Ovary (tissue), 9 donors: ENCODE measurements around the gene ACVR1. TPM values are rescaled to one million over a fixed set of nuclear protein-coding genes. Genes with fewer than 3 reads are reported as not detected.

Source experiments
- DNase-seq, 5 donors: peaks; one replicate each; pipeline ENCODE4 v3.0.0-alpha.2; 2019 to 2020
- H3K27ac ChIP-seq, 2 donors: fragments of 200-600 bp; one replicate each; pipeline versions ENCODE4 v1.5.1 to v1.8.0; 2019 to 2022
- H3K27me3 ChIP-seq: fragments of 200-600 bp; one replicate; pipeline ENCODE4 v1.8.0; 2022
- H3K36me3 ChIP-seq: fragments of 200-600 bp; sonication (generic); one replicate; pipeline ENCODE4 v1.5.1; 2019
- H3K4me1 ChIP-seq: one replicate; pipeline ENCODE4 v1.8.1; 2013; ENCODE audit warnings: mild to moderate bottlenecking, moderate library complexity; ENCODE audit not compliant: insufficient read depth
- H3K4me3 ChIP-seq: fragments of 200-600 bp; sonication (generic); one replicate; pipeline ENCODE4 v1.5.1; 2017
- H3K9me3 ChIP-seq, 2 donors: fragments of 200-600 bp in 1 of 2; sonication (generic) in 1 of 2; one replicate each; pipeline versions ENCODE4 v1.5.1 to v1.8.1; 2013 to 2019; ENCODE audit warnings: mild to moderate bottlenecking in 1 of 2, moderate library complexity in 1 of 2
- CTCF ChIP-seq, 3 donors: fragments of 450-650 bp in 2 of 3; fragments of 200-600 bp in 1 of 3; IDR thresholded peaks; one replicate each; pipeline versions ENCODE4 v1.5.1 to v1.8.0; 2016 to 2022; ENCODE audit warnings: antibody characterized with exemption in 3 of 3, mild to moderate bottlenecking in 1 of 3
- EP300 ChIP-seq: sonication (generic); formaldehyde crosslinking; IDR thresholded peaks from one replicate; pipeline ENCODE4 v1.6.1; 2017; ENCODE audit warnings: antibody characterized with exemption
- POLR2A ChIP-seq: fragments of 450-650 bp; IDR thresholded peaks from one replicate; pipeline ENCODE4 v1.6.1; 2017; ENCODE audit warnings: antibody characterized with exemption, mild to moderate bottlenecking, moderate library complexity
- WGBS, 3 donors: extraction: QIAGEN DNeasy Blood & Tissue Kit in 1 of 3; methylation state at CpG; one replicate each; pipeline versions ENCODE4 v1.1.5 to v1.1.7; 2013 to 2017; 5-methylcytosine and 5-hydroxymethylcytosine counted together
- intact Hi-C, 4 donors: fragments of 100-400 bp; cut with DNase I; formaldehyde crosslinking; loops; one replicate each; pipeline versions ENCODE4 v1.11.0 to v1.15.1; 2022 to 2023
- polyA plus RNA-seq, 2 donors: library from polyadenylated mRNA; stranded (reverse); fragments of 200-250 nt in 1 of 2; fragments of 350-450 nt in 1 of 2; fragmentation: Illumina TruSeq in 1 of 2; extraction: RNeasy Lipid Tissue Mini Kit (QIAGEN cat#74804) in 1 of 2; gene quantifications; one replicate each; pipeline ENCODE4 v1.2.3, GENCODE V29; 2013 to 2014
- total RNA-seq, 7 donors: library from RNA; depleted of rRNA in 2 of 7; stranded (reverse); fragments of >200 nt in 2 of 7; fragmentation: NEBNext Ultra II Directional in 3 of 7; extraction: Animal tissue kit (Norgen Biotek cat#: 25700) in 3 of 7; gene quantifications; one replicate each; pipeline versions ENCODE4 v1.1.0 to v1.2.4, GENCODE V29; 2016 to 2023
- donor health status: DM: no; HTN: no; CAD: no; lungs with moderate emphysema.
- donor health status: DM: no; HTN: no; CAD: no.
- donor health status: Bipolar disorder and iron deficiency.
- donor health status: DM: yes; HTN: yes; CAD: no.
- donor health status: DM: no; HTN: no; CAD: no.
- donor health status: DM: yes; HTN: yes; CAD: no.

ACVR1 gene
- total and polyA plus RNA-seq, 9 donors: 23.4 to 51.2 (median 30.4) TPM

- Histone ChIP-seq H3K4me1 (no peaks in the 10 kb centered on the region), H3K27ac (no peak overlapping the region), H3K9me3 (no peaks in the 10 kb centered on the region), H3K4me3 (no peak overlapping the region), H3K36me3 (no peaks in the 10 kb centered on the region), H3K27me3 (no peaks in the 10 kb centered on the region)
- intact Hi-C loops: no loop called here
- WGBS, 3 donors: 92 to 95% (median 92%) methylated on average over 5 of the region's 5 CpGs
- TF ChIP-seq EP300: no peak
- TF ChIP-seq CTCF (IDR thresholded peaks at IDR 0.05): no peak
- TF ChIP-seq POLR2A: no peak
- DNase-seq: no peak
These were observed 46.2 kb upstream of the ACVR1 start for GRCh38 chr2:157922336-157922735.

- intact Hi-C loops: no loop called here
- no peaks in the 10 kb centered on the region for H3K9me3 ChIP-seq
- DNase-seq: no peak
- no peaks in the 10 kb centered on the region for H3K4me1 ChIP-seq
- H3K27ac ChIP-seq: no peak overlapping the region
- no peak overlapping the region for H3K4me3 ChIP-seq
- no peak for TF ChIP-seq CTCF (IDR thresholded peaks at IDR 0.05)
- no peak for TF ChIP-seq POLR2A
- no peak for TF ChIP-seq EP300
- no peaks in the 10 kb centered on the region for H3K27me3 ChIP-seq
- H3K36me3 ChIP-seq: no peaks in the 10 kb centered on the region
- 34 to 44% (median 43%) methylated on average over 1 of the region's 1 CpG for WGBS, 3 donors
These were observed 44.6 kb upstream of the ACVR1 start for GRCh38 chr2:157920736-157921135.

GRCh38 chr2:157919181-157919580, 43.1 kb upstream of the ACVR1 start:
- Histone ChIP-seq H3K36me3 (no peaks in the 10 kb centered on the region), H3K27ac (no peak overlapping the region), H3K4me3 (no peak overlapping the region), H3K27me3 (no peaks in the 10 kb centered on the region), H3K9me3 (no peaks in the 10 kb centered on the region), H3K4me1 (no peaks in the 10 kb centered on the region)
- WGBS, 3 donors: 65 to 70% (median 65%) methylated on average over 6 of the region's 6 CpGs
- no peak for DNase-seq
- TF ChIP-seq CTCF (IDR thresholded peaks at IDR 0.05) (no peak), POLR2A (no peak), EP300 (no peak)
- intact Hi-C loops: no loop called here

- H3K36me3 ChIP-seq: no peaks in the 10 kb centered on the region
- no peaks in the 10 kb centered on the region for H3K27me3 ChIP-seq
These were observed 42.2 kb upstream of the ACVR1 start for GRCh38 chr2:157918319-157918718.

More at GRCh38 chr2:157918319-157918718, 42.2 kb upstream of the ACVR1 start:
- WGBS, 3 donors: 16 to 35% (median 21%) methylated on average over 1 of the region's 1 CpG
- intact Hi-C loops: no loop called here
- TF ChIP-seq POLR2A: no peak
- no peak for TF ChIP-seq EP300
- no peak for TF ChIP-seq CTCF (IDR thresholded peaks at IDR 0.05)
- no peak overlapping the region for H3K27ac ChIP-seq
- H3K9me3 ChIP-seq: no peaks in the 10 kb centered on the region
- no peak overlapping the region for H3K4me3 ChIP-seq
- H3K4me1 ChIP-seq: no peaks in the 10 kb centered on the region
- no peak for DNase-seq
